NB4 (cell line): ENCODE results near the gene MS4A15.
"Not testable (repeated sequence)": the region's sequence is repeated elsewhere in the genome, so short reads cannot be mapped to it uniquely, and the experiment has no call there.

Source experiments
- DNase-seq: peaks from one replicate; pipeline ENCODE4 v3.0.0; 2010; ENCODE audit warnings: low read depth
- H3K4me3 ChIP-seq: one replicate; pipeline ENCODE4 v1.5.1; 2011; ENCODE audit warnings: mild to moderate bottlenecking, low read depth, low read length, moderate library complexity
- CTCF ChIP-seq: IDR thresholded peaks from one replicate; pipeline ENCODE4 v1.5.1; 2012; ENCODE audit warnings: low read depth, low read length
- MAX ChIP-seq: IDR thresholded peaks from 2 replicates; pipeline ENCODE4 v1.6.1; 2011; ENCODE audit warnings: low read depth, low read length
- MYC ChIP-seq: IDR thresholded peaks from 2 replicates; pipeline ENCODE4 v1.6.1; 2011; ENCODE audit warnings: low read depth, low read length
- POLR2A ChIP-seq: IDR thresholded peaks from 2 replicates; pipeline ENCODE4 v1.6.1; 2011; ENCODE audit warnings: mild to moderate bottlenecking; ENCODE audit not compliant: insufficient read length; ENCODE audit errors: extremely low read depth

MS4A15 gene

GRCh38 chr11:60754887-60755286 is 1.8 kb upstream of the MS4A15 start:
- TF ChIP-seq POLR2A: no peak
- no peak for TF ChIP-seq MAX
- TF ChIP-seq CTCF: no peak
- no peak for TF ChIP-seq MYC
- no peak overlapping the region for H3K4me3 ChIP-seq
- no peak for DNase-seq

GRCh38 chr11:60757231-60757800 is 649 bp downstream of the MS4A15 start:
- no peak overlapping the region for H3K4me3 ChIP-seq
- no peak for DNase-seq
- TF ChIP-seq CTCF (no peak), POLR2A (no peak), MAX (no peak), MYC (no peak)

- DNase-seq, H3K4me3 ChIP-seq: not testable (repeated sequence)
Observed at GRCh38 chr11:60758671-60759070, 2.0 kb downstream of the MS4A15 start.

GRCh38 chr11:60759438-60760225 is 3.0 kb downstream of the MS4A15 start:
- H3K4me3 ChIP-seq: not testable (repeated sequence)
- peak; percentile 79 for DNase-seq

- TF ChIP-seq CTCF (no peak), POLR2A (no peak), MYC (no peak), MAX (no peak)
- DNase-seq: no peak
- H3K4me3 ChIP-seq: no peak overlapping the region
Observed at GRCh38 chr11:60761436-60762190, 4.9 kb downstream of the MS4A15 start.

- no peak for TF ChIP-seq MYC
- peak; percentile 47 for TF ChIP-seq CTCF
- TF ChIP-seq MAX: no peak
- H3K4me3 ChIP-seq: no peak overlapping the region
- DNase-seq: peak; percentile 52
Observed at GRCh38 chr11:60762851-60763691, 6.4 kb downstream of the MS4A15 start.
